Prostate gland (tissue), 2 donors: Measurements from ENCODE around the gene APOC1.

Source experiments
- CTCF ChIP-seq, 4 experiments: fragments of 200-600 bp in 2 of 4; fragments of 450-650 bp in 2 of 4; sonication (generic) in 2 of 4; IDR thresholded peaks; 1 replicate in 3 of 4; 2 replicates in 1 of 4; pipeline ENCODE4 v1.5.1; 2016 to 2019; ENCODE audit warnings: antibody characterized with exemption in 4 of 4, mild to moderate bottlenecking in 2 of 4, moderate library complexity in 2 of 4
- POLR2A ChIP-seq: fragments of 450-650 bp; IDR thresholded peaks from one replicate; pipeline ENCODE4 v1.6.1; 2016; ENCODE audit warnings: antibody characterized with exemption, mild to moderate bottlenecking
- POLR2AphosphoS5 ChIP-seq: sonication (generic); formaldehyde crosslinking; IDR thresholded peaks from one replicate; pipeline ENCODE4 v1.6.1; 2017; ENCODE audit warnings: antibody characterized with exemption

GRCh38 chr19:44904426-44904994, 9.9 kb upstream of the APOC1 start:
- TF ChIP-seq CTCF (IDR thresholded peaks at IDR 0.05) (no peak), POLR2A (no peak), POLR2AphosphoS5 (no peak)
